A673 (cell line): ENCODE measurements around the gene OR1E2. TPM values are rescaled to one million over a fixed set of nuclear protein-coding genes. Genes with fewer than 3 reads are reported as not detected.

Experiments
- BruUV-seq: library from RNA; stranded (reverse); fragments of 400-500 nt; replicated peaks from 2 replicates; lab custom pipeline; 2021; lab: Mats Ljungman, UMichigan
- CTCF ChIA-PET: fragments of 300-600 bp; sonication (Branson Sonifier 250); formaldehyde crosslinking; loops from one replicate; lab custom pipeline; 2022; ENCODE audit warnings: antibody characterized with exemption; lab: Charles Lee
- POLR2A ChIA-PET: fragments of 300-600 bp; sonication (Branson Sonifier 250); formaldehyde crosslinking; loops from one replicate; lab custom pipeline; 2022; ENCODE audit warnings: antibody characterized with exemption; ENCODE audit not compliant: low non-redundant PET; lab: Charles Lee
- DNase-seq: peaks from one replicate; pipeline ENCODE4 v3.0.0-alpha.2; 2015; ENCODE audit warnings: low spot score
- H3K27ac ChIP-seq: fragments of 200-600 bp; sonication (generic); 2 replicates; pipeline ENCODE4 v1.5.1; 2016; ENCODE audit warnings: mixed run types, low read depth, mild to moderate bottlenecking, mixed read lengths, antibody characterized with exemption, low read length; ENCODE audit not compliant: poor library complexity, severe bottlenecking
- H3K27me3 ChIP-seq: fragments of 200-600 bp; sonication (generic); replicated peaks from 2 replicates; pipeline ENCODE4 v1.6.1; 2017; ENCODE audit warnings: mixed run types, low read depth, mild to moderate bottlenecking, mixed read lengths, antibody characterized with exemption, low read length; ENCODE audit not compliant: insufficient read depth, poor library complexity
- H3K36me3 ChIP-seq: fragments of 200-600 bp; sonication (generic); 2 replicates; pipeline ENCODE4 v1.6.1; 2016; ENCODE audit warnings: mixed run types, mild to moderate bottlenecking, mixed read lengths, antibody characterized with exemption, low read length; ENCODE audit not compliant: insufficient read depth, poor library complexity, severe bottlenecking
- H3K4me1 ChIP-seq: fragments of 200-600 bp; sonication (generic); 2 replicates; pipeline ENCODE4 v1.6.1; 2017; ENCODE audit warnings: mixed run types, mild to moderate bottlenecking, mixed read lengths, antibody characterized with exemption, low read length; ENCODE audit not compliant: insufficient read depth, poor library complexity, severe bottlenecking
- H3K4me3 ChIP-seq: fragments of 200-600 bp; sonication (generic); 2 replicates; pipeline ENCODE4 v1.5.1; 2016; ENCODE audit warnings: low read depth, mixed run types, mild to moderate bottlenecking, mixed read lengths, low read length; ENCODE audit not compliant: poor library complexity, severe bottlenecking
- H3K9me3 ChIP-seq: fragments of 200-600 bp; sonication (generic); 2 replicates; pipeline ENCODE4 v1.6.1; 2016; ENCODE audit warnings: mixed run types, low read depth, mild to moderate bottlenecking, mixed read lengths, antibody characterized with exemption, low read length; ENCODE audit not compliant: poor library complexity, severe bottlenecking
- CTCF ChIP-seq: fragments of 300-800, 200-600 bp; sonication (generic); conservative IDR thresholded peaks from 2 replicates; pipeline ENCODE4 v1.5.1; 2017; ENCODE audit warnings: low read depth, mild to moderate bottlenecking, antibody characterized with exemption, low read length, moderate library complexity, mixed read lengths
- EZH2 ChIP-seq: fragments of 200-600 bp; sonication (generic); IDR thresholded peaks from 2 replicates; pipeline ENCODE4 v1.6.1; 2017; ENCODE audit warnings: borderline replicate concordance, low read depth, mild to moderate bottlenecking, mixed read lengths, antibody characterized with exemption, low read length; ENCODE audit not compliant: poor library complexity, severe bottlenecking
- intact Hi-C: fragments of 100-400 bp; cut with micrococcal nuclease; formaldehyde crosslinking; loops from one replicate; pipeline ENCODE4 v1.10.0; 2022; ENCODE audit not compliant: unreplicated experiment
- total RNA-seq: library from RNA; stranded (reverse); gene quantifications from 2 replicates; pipeline ENCODE4 v1.2.3, GENCODE V29; 2021

OR1E2 gene
- total RNA-seq, 1 experiment from 2014 or later: not detected

- DNase-seq: no peak
- TF ChIP-seq EZH2: no peak
- TF ChIP-seq CTCF: no peak
- intact Hi-C loops: no loop called here
- POLR2A ChIA-PET: no interaction called here
- H3K36me3 ChIP-seq: no peaks in the 10 kb centered on the region
- BruUV-seq: no TSS peak
- CTCF ChIA-PET: no interaction called here
- H3K4me3 ChIP-seq: no peak within 1 kb of the TSS
- peaks cover 9% of the 10 kb centered on the region for H3K27me3 ChIP-seq
- H3K9me3 ChIP-seq: no peaks in the 10 kb centered on the region
- H3K4me1 ChIP-seq: no peaks in the 10 kb centered on the region
- H3K27ac ChIP-seq: no peak within 1 kb of the TSS
These were observed 47.5 kb downstream of the OR1E2 start, which contains the start of gene OR3A2 for GRCh38 chr17:3385869-3386816. Gene OR3A2 (minus strand): TSS chr17:3386308.

Other genes starting within 250 kb of the OR1E2 start
- gene OR1A2, start 236.3 kb downstream of the OR1E2 start, total RNA-seq: not detected in 2 replicates
- gene OR1A1, start 226.2 kb downstream of the OR1E2 start, total RNA-seq: not detected in 2 replicates
- gene OR3A1, start 135.5 kb downstream of the OR1E2 start, total RNA-seq: not detected in 2 replicates
- not detected in 2 replicates for gene OR3A2, start 47.5 kb downstream of the OR1E2 start, total RNA-seq
- gene OR1E1, start 35.4 kb downstream of the OR1E2 start, total RNA-seq: not detected in 2 replicates
- not detected in 2 replicates for gene OR3A3, start 22.5 kb downstream of the OR1E2 start, total RNA-seq
- not detected in 2 replicates for gene SPATA22, start 38.0 kb upstream of the OR1E2 start, total RNA-seq
- not detected in 2 replicates for gene ASPA, start 42.2 kb upstream of the OR1E2 start, total RNA-seq
- gene TRPV3, start 124.0 kb upstream of the OR1E2 start, total RNA-seq: 0.13 and 0.24 TPM in 2 replicates
- gene TRPV1, start 175.6 kb upstream of the OR1E2 start, total RNA-seq: 1.0 and 1.9 TPM in 2 replicates
- 20.0 and 22.2 TPM in 2 replicates for gene SHPK, start 202.4 kb upstream of the OR1E2 start, total RNA-seq
- 12.6 and 14.3 TPM in 2 replicates for gene CTNS, start 202.9 kb upstream of the OR1E2 start, total RNA-seq
- gene TAX1BP3, start 234.7 kb upstream of the OR1E2 start, total RNA-seq: 79.0 and 92.5 TPM in 2 replicates
- 68.7 and 70.9 TPM in 2 replicates for gene EMC6, start 235.0 kb upstream of the OR1E2 start, total RNA-seq